Cardiac atrium fibroblast (primary cell): Measurements from ENCODE around the gene PIAS2. TPM values are rescaled to one million over a fixed set of nuclear protein-coding genes. Genes with fewer than 3 reads are reported as not detected.

Experiments
- total RNA-seq: library from RNA; depleted of rRNA; stranded (reverse); fragments of >200 nt; gene quantifications from 2 replicates; pipeline ENCODE4 v1.2.3, GENCODE V29; 2015

Gene PIAS2
- total RNA-seq = 14.4 and 19.6 TPM in 2 replicates

GRCh38 chr18:46917108-46917802, at the start of gene PIAS2, which contains the start of gene KATNAL2:
TSS of gene PIAS2 (minus strand) at chr18:46917507. CDS start at chr18:46917345, 162 bp downstream.
TSS of gene KATNAL2 (plus strand) at chr18:46917602. CDS start at chr18:46946873, 29,271 bp downstream.

GRCh38 chr18:46756559-46757201, 160.6 kb downstream of the PIAS2 start, which contains the start of gene ST8SIA5:
TSS of gene ST8SIA5 (minus strand) at chr18:46757053. CDS start at chr18:46756508, 545 bp downstream.

Other genes with a start within 250 kb of the PIAS2 start
- not detected in 2 replicates for gene ST8SIA5, start 160.5 kb downstream of the PIAS2 start, total RNA-seq
- gene KATNAL2, start 95 bp upstream of the PIAS2 start, total RNA-seq = 0.32 and 1.1 TPM in 2 replicates
- gene ELOA2, start 118.1 kb upstream of the PIAS2 start, total RNA-seq = not detected in 2 replicates
- 9.2 and 16.2 TPM in 2 replicates for gene HDHD2, start 233.0 kb upstream of the PIAS2 start, total RNA-seq